ENCODE data around the gene TMEM154.
A peak's percentile ranks its signal among the peaks of the same experiment; 100 is the strongest.

The TMEM154 gene

DNA sequence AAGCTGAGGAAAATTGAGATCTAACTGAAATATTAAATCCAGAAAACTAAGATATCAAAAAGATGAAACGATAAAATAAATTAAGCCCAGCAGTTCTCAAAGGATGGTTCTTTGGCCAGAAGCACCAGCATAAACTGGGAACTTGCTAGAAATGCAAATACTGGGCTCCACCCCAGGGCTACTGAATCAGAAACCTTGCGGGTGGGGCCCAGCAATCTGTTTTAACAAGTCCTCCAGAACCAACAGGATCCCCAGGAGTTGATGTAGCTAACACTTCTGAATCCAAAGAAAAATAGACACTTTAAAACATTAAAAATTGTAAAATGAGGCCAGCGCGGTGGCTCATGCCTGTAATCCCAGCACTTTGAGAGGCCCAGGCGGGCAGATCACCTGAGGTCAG lies 14.1 kb upstream of the TMEM154 start:
- DNase-seq = no peak

DNA sequence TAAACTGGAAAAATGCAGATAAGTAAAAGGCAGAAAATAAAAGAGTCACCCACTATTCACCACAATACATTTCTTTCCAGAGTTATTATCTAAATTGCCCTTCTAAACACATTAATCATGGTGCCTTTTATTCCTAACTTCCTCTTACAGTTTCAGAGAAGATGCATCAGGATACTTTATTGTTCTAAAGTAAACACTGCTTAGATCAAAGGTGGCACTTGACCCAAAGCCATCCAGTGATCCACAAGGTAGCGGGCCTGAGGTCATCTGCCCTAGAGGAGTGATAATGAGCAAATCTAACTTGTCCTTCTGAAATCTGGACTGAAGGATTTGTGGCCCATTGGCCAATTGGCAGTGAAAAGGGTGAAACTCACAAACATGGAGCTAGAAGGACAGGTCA lies 12.0 kb upstream of the TMEM154 start:
- DNase-seq = no peak

DNA sequence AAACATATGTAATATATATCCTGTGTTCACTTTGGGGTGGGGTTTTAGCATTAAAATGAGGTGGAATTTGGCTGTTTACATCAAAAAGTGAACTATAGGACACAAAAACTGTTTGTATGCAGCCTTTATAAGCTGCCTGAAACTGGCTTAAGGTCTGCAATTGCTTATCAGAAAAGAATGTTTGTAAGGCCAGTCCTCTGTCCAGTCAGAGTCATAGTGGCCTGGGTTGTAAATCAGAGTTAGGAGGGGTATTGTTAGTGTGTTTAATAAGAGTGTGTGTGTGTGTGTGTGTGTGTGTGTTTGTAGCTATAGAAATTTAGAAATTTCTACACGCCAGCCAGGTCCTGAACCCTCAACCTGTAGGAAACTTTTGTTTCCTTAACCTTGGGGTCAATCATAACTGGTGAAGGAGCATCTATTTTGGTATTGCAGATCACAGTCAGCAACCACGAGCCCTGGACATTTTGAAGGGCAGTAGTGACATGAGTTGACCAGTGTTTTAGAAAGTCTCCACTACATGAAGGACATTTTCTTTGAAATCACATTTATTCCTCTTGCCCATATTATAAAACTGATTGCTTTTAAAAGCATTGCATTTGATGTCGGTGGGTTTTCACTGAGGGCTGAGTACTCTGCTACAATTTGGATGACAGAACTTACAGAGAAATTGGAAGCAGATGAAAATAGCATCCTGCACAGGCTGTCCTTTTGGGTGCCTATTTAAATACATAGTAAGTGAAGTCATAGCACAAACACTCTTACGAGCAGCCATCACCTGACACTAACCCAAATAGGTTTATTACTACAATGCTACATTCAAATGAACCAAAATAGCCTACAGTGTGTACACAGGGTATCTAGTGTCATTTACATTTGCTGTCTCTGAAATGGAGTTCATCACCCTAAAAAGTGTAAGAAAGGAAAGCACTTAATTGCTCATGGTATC lies 11.2 kb upstream of the TMEM154 start:
- DNase-seq = no peak

DNA sequence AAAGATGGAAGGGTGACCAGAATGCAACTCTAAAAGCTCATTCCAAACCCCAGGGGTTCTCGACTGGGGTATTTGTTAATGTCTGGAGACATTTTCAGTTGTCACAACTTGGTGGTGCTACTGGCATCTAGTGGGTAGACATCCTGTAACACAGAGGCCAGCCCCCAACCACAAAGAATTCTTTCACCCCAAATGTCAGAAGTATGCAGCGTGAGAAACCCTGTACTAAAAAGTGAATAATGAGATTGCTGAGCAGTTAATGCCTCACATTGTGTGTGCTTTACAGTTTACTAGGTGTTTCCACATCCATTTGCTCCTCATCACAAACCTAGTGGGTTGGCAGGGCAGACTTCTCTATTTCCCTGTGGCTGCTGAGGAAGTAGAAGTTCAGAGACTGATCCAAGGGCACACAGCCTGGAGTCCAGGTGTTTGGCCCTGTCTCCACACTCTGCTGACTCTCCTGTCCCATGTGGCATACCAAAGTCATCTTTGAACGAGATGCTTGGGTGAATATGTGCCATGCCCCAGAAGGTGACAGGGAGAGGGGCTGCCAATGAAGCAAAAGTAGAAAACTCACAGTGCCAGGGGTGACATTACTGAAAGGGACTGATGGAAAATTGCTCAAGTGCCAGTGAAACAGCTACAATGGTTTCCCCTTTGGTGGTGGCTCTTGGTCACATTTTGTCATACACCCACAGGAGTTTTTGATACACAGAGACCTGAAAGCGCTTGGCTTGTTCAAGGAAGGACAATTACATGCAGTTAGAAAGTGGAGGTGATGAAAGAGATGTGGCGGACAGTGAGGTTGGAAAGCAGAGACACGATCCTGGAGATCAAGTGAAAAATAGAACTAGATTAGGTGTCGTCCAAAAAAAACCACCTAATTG lies 10.1 kb upstream of the TMEM154 start:
- DNase-seq = no peak

DNA sequence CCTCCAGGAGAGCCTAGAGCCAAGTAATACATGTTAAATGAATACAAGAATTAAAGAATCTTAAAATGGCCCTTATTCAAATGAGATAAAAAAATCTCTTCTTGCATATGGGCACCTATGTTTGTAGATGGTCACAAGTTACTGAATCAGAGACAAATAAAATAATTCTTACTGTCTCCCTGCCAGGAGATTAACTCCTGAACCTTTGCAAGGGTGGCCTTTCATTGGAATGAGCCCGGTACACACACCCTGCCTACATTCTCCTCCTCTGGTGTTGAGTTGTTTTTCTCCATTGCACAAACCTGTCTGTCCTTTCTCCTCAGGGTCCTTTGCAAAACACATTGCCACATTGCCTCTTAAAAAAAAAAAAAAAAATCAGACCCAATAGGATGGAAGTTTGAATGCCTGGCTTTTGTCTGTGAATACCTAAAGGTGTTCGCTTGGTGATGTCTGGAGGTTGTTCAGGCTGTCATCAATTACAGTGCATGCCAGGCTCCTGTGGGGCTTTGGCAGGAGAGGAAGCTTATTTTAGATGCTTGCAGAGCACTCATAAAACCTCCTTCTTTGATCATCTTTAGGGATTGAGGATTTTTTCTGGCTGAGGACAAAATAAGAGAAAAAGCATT lies 8.3 kb upstream of the TMEM154 start:
- DNase-seq = no peak

DNA sequence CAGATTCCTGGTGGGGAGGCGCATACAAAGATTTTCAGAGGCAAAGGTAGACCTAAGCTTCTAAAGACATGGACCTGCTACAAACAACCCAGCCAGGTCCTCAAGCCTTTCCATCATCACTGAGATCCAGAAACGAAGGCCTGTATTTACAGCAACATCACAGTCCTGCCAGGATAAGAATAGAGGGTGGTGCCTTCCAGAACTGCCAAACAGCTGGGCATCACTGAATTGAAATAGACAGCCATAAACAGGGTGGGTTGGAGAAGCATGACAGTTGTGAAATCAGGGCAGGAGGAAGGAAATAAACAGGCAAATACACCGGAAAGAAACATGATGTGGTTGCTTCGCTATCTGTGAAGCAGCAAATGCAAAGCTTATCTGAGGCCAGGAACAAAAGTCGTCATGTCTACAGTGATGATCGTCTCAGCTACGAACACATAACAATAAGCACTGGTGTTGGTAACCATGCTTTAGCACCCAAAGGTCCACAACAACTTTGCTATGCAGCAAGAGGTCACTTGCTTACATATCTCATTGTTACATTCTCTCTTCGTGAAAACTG lies 6.7 kb upstream of the TMEM154 start:
- DNase-seq = peak; percentile 36

DNA sequence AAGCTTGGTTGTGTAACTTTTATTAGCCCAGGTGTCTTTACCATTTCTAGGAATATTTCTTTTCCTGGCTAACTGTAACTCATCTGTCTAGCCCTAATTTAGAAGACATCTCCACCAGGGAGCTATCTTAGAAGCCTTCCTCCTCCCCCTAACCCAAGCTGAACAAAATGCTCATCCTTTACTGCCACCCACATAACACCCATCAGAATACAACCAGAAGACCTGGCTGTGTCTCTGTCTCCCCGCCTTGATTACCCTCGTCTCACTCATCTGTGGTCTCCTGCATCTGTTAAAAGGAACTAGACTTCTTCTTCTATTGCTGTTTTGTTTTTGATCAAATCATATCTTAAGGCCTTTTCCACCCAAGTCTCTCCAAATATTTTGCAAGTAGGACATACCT lies 4.8 kb upstream of the TMEM154 start:
- DNase-seq = no peak

DNA sequence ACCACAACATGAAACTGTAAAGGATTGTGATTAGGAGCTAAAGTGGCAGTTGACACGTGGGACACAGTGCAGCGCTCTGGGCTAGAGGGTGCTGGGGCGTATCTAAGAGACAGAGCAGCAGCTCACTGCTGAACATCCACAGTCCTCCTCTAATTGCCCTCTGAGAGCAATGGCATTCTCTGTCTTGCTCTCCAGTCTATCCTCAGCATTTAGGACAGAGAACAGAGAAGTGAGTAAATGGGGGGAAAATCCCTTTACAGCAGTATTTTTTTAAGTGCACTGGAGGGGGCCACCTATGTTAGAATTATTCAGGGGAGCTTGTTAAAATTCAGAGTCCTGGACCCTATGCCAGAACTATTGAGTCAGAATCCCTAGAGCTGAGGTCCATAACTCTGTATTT lies 4.2 kb upstream of the TMEM154 start:
- DNase-seq = no peak

DNA sequence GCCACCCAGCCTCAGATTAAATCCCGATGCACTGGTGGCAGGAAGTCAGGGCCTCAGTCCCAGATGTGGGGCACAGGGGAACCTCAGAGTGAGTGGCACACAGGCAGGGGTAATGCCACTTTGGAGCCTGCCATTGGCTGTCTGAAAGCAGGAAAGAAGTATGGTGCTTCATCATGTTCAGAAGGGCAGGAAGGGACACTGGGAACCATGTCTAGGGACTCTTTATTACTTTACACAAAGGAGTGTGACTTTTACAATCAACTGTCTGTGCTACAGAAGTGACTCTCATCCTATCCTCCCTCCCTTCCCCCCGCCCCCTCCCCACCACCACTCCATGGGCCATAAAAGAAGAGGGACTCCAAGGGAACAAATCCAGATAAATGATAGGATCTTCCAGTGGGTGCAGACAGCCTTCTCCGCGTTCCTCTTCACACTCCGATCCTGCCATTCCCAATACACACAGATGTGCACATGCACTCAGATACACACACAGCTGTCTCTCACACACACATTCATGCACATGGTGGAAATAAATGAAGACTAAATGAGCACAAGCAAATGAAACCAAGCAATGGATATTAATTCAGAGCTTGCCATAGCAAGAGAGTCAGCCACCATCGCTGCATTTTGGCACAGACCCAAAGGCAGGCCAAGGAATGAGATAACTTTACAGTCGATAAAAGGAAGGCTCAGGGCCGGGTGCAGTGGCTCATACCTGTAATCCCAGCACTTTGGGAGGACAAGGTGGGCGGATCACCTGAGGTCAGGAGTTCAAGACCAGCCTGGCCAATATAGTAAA lies 2.5 kb upstream of the TMEM154 start:
- DNase-seq = no peak

DNA sequence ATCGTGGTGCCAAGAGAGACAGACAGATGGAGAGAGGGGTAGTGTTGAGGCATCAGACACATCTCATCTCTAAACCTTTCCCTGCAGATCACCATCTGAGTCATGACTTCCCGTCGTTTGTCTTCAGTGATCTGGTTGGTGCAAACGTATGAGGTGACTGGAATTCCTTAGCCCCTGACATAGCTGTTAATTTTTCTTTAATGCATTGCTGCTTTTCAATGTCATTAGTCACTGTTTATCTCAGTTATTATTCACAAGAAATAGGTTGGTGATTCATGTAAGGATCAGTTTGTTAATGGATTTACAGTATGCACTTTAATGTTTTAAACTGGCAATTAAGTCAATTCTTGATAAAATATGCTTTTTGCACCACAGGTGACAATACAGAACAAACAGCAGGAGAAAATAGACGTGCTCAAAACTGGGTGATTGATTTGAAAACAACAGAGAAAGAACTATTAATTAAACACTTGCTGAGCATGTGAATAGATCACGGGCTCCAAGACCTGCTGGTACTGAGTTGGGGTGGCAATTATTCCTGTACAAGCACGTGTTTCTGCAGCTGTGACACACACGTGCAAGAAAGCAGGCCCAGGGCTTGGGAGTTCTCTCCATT lies 1.3 kb upstream of the TMEM154 start:
- DNase-seq = no peak

DNA sequence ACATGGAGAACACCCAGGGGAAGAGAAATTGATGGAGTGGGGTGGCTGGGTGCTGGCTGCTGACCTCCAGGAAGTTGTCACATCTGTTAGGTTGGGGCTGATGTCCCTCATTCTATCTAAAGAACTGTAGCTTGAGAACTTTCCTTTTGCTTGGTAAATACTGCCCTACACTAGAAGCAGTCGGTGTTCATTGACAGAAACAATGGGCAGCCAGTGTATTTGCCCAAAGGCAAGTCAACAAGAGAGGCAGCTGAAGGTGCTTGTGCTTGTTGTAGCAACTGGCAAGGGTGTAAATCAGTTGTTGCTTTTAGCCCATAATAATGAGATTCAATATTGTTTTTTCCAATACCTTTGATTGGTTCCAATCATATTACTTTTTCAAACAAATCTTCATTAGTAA lies 956 bp downstream of the TMEM154 start:
- no peak for DNase-seq

DNA sequence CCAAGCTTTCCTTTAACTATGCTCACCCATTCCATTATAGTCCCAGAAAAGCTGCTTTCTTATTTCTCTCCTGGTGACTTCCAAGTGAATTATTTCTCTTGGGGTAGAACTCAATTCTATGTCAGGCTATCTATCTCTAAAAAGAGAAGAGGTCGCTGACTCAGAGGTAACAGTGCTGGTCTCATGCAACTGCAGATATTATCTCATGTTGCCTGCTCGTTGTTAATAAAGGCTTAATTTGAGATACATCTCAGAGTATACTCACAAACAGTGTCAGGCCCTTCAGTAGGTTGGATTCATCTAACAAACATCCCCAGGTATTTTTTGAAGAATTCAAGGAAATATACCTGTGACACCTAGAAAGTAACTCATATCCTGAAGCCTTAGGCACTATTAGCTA lies 2.7 kb downstream of the TMEM154 start:
- DNase-seq = peak; percentile 59

DNA sequence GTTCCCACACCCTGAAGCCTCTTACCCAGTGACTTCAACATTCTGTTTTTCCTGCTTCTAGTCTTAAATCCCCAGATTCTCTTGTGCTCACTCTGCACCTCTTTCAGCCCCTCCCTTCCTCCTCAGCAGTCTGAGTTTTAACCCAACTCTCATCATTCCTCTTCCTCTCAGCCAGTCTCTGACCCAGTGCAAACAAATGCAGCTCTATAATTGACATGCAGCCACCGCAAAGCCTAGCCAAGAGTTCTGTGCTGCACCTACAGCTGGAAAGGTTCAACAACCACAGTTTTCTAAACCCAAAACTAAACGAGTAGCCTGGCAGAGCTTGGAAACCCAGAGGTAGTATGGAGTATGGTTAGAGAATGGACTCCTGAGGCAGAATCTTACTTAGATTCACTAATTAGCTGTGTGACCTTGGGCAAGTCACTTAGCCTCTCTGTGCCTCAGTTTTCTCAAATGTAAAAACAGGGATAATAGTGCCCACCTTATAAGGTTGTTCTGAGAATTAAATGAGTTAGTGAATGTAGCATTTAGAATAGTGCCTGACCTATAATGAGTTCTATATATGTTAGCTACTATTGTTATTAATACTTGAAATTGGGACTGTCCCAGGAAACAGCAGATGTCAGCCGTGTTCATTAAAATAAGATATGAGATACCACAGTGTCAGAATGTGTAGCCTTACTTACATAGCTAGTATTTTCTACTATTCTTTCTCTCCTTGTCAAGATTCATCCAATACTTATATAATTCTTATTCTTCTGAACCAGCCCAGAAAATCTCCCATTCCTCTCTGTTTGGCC lies 3.5 kb downstream of the TMEM154 start:
- DNase-seq = peak; percentile 23

DNA sequence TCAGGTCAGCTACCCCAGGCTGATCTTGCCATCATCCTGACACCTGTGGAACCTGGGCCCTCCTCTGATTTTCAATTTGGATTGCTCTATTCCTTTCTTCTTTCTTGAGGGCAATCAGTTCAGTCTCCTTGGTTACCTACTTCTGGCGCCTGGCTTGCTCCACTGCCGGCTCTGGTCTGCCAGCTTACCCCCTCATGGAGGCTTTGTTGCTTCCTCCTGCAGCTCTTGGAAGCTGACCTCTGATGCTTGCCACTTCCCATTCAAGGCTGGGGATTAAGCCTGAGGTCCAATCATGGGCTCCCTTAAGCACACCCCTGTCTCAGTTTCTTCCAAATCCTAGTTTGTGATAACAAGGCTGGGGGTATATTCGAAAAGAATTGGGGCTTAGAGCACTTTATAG lies 5.4 kb downstream of the TMEM154 start:
- DNase-seq = no peak

DNA sequence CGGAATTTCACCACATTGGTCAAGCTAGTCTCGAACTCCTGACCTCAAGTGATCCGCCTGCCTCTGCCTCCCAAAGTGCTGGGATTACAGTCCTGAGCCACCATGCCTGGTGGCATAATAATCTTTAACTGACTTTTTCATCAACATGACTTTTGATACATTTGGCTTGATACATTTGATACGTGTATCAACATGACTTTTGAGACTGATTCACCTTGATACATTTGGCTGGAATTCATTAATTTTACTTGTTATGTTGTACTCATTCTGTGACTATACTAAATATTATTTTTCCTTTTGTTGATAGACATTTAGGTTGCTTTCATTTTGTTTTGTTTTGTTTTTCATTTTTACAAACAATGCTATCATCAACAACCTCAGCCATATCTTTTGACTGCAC lies 6.3 kb downstream of the TMEM154 start:
- DNase-seq = no peak

DNA sequence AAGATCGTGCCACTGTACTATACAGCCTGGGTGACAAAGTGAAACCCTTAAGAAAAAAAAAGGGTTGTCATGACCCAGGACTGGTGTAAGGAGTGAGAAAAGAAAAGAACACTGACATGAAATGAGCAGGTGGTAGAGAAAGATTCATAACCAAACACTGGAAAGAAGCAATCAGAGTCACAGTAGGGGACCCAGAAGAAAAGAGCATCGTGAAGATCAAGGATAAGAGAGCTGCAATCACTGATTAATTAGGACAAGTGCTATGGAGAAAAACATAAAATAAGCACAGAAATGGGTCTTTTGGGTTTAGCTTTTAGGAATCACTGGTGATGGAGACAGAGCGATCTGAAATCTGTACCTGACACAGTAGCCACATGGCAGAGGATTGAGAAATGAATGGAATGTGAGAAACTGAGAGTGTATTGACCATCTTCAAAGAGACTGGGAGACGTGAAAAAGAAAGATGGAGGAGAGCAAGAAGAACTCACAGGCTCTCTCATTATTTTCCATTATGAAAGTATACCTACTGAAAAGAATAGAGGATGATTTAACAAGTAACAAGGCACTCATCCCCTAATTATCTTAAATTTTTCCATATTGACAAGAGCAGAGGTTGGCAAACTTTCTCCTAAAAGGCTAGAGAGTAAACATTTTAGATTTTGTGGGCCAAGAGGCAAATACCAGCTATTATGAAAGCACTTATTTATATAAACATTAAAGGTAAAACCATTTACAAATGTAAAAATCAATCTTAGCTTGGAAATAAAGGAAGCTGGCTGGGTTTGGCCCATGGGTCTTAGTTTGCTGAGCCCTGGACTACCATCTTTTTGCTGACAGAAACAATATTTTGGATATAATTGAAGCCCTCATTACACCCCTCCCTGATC lies 7.3 kb downstream of the TMEM154 start:
- DNase-seq = no peak

DNA sequence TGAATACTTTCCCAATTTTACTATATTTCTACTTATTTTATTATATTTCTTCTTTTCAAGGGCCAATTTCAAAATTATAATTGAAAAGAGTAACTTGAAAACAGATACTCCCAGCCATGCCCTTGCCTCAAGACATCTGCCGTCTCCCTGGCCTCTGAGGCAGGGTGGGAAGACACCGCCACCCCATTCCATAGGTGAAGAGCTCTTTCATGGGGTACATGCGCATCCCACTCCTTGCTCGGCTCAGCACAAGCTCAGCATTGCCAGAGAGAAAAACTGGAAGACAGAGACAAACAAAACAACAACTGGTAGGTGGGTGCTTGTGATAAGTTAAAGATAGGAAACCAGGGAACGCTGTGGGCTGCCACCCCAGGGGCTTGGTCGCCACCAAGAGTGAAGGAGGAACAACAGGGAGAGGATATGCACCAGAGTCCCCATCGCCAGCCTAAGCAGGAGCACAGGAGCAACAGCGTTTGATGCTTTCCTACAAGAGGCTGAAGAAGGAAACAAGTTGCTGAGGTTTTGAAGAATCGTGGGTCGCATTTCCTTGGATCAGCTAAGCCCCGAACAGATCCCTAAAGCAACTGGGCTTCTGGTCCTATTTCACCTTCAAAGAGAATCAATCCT lies 11.3 kb downstream of the TMEM154 start:
- DNase-seq = no peak

DNA sequence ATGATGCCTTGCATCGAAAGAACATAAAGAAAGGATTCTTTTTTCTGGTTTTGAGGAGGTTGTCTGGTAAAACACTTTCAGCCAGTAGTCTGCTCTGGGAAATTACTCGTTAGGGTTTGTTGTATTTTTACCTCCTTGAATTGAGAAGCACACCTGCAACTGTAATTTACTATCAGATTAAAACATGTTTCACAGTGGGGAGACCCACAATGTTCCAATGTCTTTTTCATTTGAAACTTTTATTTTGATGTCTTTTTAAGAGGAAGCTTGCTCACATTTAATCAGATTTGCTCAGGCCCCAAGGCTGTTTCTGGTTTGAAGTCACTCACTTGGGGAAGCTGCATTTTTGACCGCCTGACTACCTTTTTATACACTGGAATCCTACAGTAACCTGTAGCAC lies 12.0 kb downstream of the TMEM154 start:
- DNase-seq = no peak

DNA sequence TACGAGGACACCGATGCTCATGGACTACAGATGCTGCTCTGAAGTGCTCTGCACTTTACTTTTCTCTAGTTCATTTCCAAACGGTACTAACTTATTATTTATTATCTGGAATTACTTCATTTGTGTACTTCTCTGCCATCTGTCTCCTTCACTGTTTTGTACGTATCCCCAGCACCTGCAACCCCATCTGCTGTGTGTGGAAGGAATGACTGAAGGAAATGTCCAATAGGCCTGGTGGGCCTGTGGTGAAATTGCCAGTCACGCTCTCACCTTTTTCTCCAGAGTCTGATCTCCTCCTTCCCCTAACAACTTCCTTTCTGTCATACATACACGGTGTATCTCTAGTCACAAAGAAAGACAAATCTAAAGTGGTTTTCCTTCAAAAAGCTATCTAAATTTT lies 12.9 kb downstream of the TMEM154 start:
- no peak for DNase-seq

Measured in hematopoietic multipotent progenitor cell treated with erythropoietin and hydrocortisone succinate and interleukin-3 and kit ligand, for 4 days (in vitro differentiated cells).